HEK293 (cell line): ENCODE measurements around the gene DNAH9.

ENCODE experiments used
- CTCF ChIA-PET: fragments of 350-600 bp; formaldehyde crosslinking; extraction: SDS; loops from one replicate; lab custom pipeline; 2021; ENCODE audit warnings: antibody characterized with exemption; lab: Yijun Ruan, JAX
- POLR2A ChIA-PET: fragments of 300-600 bp; formaldehyde crosslinking; extraction: SDS; loops from one replicate; lab custom pipeline; 2020; ENCODE audit warnings: antibody characterized with exemption, inconsistent platforms; lab: Yijun Ruan, JAX
- H3K27ac ChIP-seq: fragments of 200-500 bp; sonication (Bioruptor generic); 2 replicates; pipeline ENCODE4 v1.5.1; 2014; ENCODE audit warnings: low read depth, low read length, control low read depth, inconsistent platforms; ENCODE audit errors: extremely low read depth
- H3K36me3 ChIP-seq, 2 experiments: fragments of 200-500 bp in 1 of 2; sonication (Bioruptor generic) in 1 of 2; 1 replicate in 1 of 2; 2 replicates in 1 of 2; pipeline ENCODE4 v1.5.1; 2014 to 2017; ENCODE audit warnings: inconsistent platforms in 2 of 2, low read length in 2 of 2; ENCODE audit not compliant: control insufficient read depth in 2 of 2, insufficient read depth in 1 of 2
- H3K4me1 ChIP-seq: fragments of 200-500 bp; sonication (Bioruptor generic); 2 replicates; pipeline ENCODE4 v1.5.1; 2014; ENCODE audit warnings: mild to moderate bottlenecking, low read length, inconsistent platforms; ENCODE audit not compliant: control insufficient read depth, insufficient read depth
- H3K4me3 ChIP-seq: 2 replicates; pipeline ENCODE4 v1.5.1; 2011; ENCODE audit warnings: low read depth, mild to moderate bottlenecking, control low read depth, low read length, moderate library complexity
- H3K9me3 ChIP-seq: fragments of 200-500 bp; sonication (Bioruptor generic); 2 replicates; pipeline ENCODE4 v1.5.1; 2014; ENCODE audit warnings: low read depth, low read length, inconsistent platforms; ENCODE audit not compliant: control insufficient read depth, insufficient read depth
- BCL11B ChIP-seq: fragments of 450-650 bp; formaldehyde crosslinking; IDR thresholded peaks from 2 replicates; pipeline ENCODE4 v1.5.1; 2016; ENCODE audit warnings: low read depth, missing biosample characterization, missing genetic modification characterization
- ELK4 ChIP-seq: IDR thresholded peaks from 2 replicates; pipeline ENCODE4 v1.6.1; 2011; ENCODE audit warnings: mild to moderate bottlenecking, low read depth, low read length, borderline replicate concordance
- GLI4 ChIP-seq: fragments of 450-650 bp; formaldehyde crosslinking; IDR thresholded peaks from 2 replicates; pipeline ENCODE4 v1.5.1; 2016; ENCODE audit warnings: missing biosample characterization, missing genetic modification characterization
- GLIS2 ChIP-seq: fragments of 450-650 bp; formaldehyde crosslinking; IDR thresholded peaks from 2 replicates; pipeline ENCODE4 v1.5.1; 2016; ENCODE audit warnings: missing biosample characterization, missing genetic modification characterization
- KLF1 ChIP-seq: fragments of 450-650 bp; formaldehyde crosslinking; IDR thresholded peaks from 2 replicates; pipeline ENCODE4 v1.5.1; 2016; ENCODE audit warnings: missing biosample characterization, missing genetic modification characterization
- KLF17 ChIP-seq: fragments of 450-650 bp; formaldehyde crosslinking; IDR thresholded peaks from 2 replicates; pipeline ENCODE4 v1.5.1; 2016; ENCODE audit warnings: missing biosample characterization, missing genetic modification characterization
- OVOL3 ChIP-seq: fragments of 450-650 bp; formaldehyde crosslinking; IDR thresholded peaks from 2 replicates; pipeline ENCODE4 v1.5.1; 2016; ENCODE audit warnings: missing biosample characterization, missing genetic modification characterization
- PRDM1 ChIP-seq: fragments of 450-650 bp; formaldehyde crosslinking; IDR thresholded peaks from 2 replicates; pipeline ENCODE4; 2016; ENCODE audit warnings: missing biosample characterization, missing genetic modification characterization
- SALL2 ChIP-seq: fragments of 450-650 bp; formaldehyde crosslinking; IDR thresholded peaks from 2 replicates; pipeline ENCODE4 v1.5.0; 2017; ENCODE audit warnings: missing biosample characterization, mild to moderate bottlenecking, missing genetic modification characterization, borderline replicate concordance
- ZBTB1 ChIP-seq: fragments of 450-650 bp; formaldehyde crosslinking; IDR thresholded peaks from 2 replicates; pipeline ENCODE4 v1.5.1; 2016; ENCODE audit warnings: missing biosample characterization, missing genetic modification characterization
- ZBTB21 ChIP-seq: fragments of 450-650 bp; formaldehyde crosslinking; IDR thresholded peaks from 2 replicates; pipeline ENCODE4 v1.5.1; 2017; ENCODE audit warnings: missing biosample characterization, missing genetic modification characterization
- ZNF140 ChIP-seq: fragments of 450-650 bp; formaldehyde crosslinking; IDR thresholded peaks from 2 replicates; pipeline ENCODE4 v1.5.1; 2016; ENCODE audit warnings: missing biosample characterization, missing genetic modification characterization
- ZNF16 ChIP-seq: fragments of 450-650 bp; formaldehyde crosslinking; IDR thresholded peaks from 2 replicates; pipeline ENCODE4 v1.5.1; 2016; ENCODE audit warnings: low read depth, missing biosample characterization, missing genetic modification characterization
- ZNF223 ChIP-seq: fragments of 450-650 bp; formaldehyde crosslinking; IDR thresholded peaks from 2 replicates; pipeline ENCODE4 v1.5.1; 2016; ENCODE audit warnings: missing biosample characterization, missing genetic modification characterization
- ZNF350 ChIP-seq: fragments of 450-650 bp; formaldehyde crosslinking; IDR thresholded peaks from 2 replicates; pipeline ENCODE4 v1.5.0; 2017; ENCODE audit warnings: missing biosample characterization, mild to moderate bottlenecking, missing genetic modification characterization
- ZNF423 ChIP-seq: fragments of 450-650 bp; formaldehyde crosslinking; IDR thresholded peaks from 2 replicates; pipeline ENCODE4 v1.5.1; 2016; ENCODE audit warnings: missing biosample characterization, missing genetic modification characterization
- ZNF433 ChIP-seq: fragments of 450-650 bp; formaldehyde crosslinking; IDR thresholded peaks from 2 replicates; pipeline ENCODE4 v1.5.1; 2016; ENCODE audit warnings: missing biosample characterization, missing genetic modification characterization, low read depth
- ZNF521 ChIP-seq: fragments of 450-650 bp; formaldehyde crosslinking; IDR thresholded peaks from 2 replicates; pipeline ENCODE4 v1.5.1; 2017; ENCODE audit warnings: missing biosample characterization, mild to moderate bottlenecking, missing genetic modification characterization
- ZNF629 ChIP-seq: fragments of 450-650 bp; formaldehyde crosslinking; IDR thresholded peaks from 2 replicates; pipeline ENCODE4 v1.5.1; 2017; ENCODE audit warnings: missing biosample characterization, missing genetic modification characterization
- ZNF692 ChIP-seq: fragments of 450-650 bp; formaldehyde crosslinking; IDR thresholded peaks from 2 replicates; pipeline ENCODE4 v1.5.1; 2016; ENCODE audit warnings: missing biosample characterization, missing genetic modification characterization
- ZXDB ChIP-seq: fragments of 450-650 bp; formaldehyde crosslinking; IDR thresholded peaks from 2 replicates; pipeline ENCODE4 v1.5.1; 2016; ENCODE audit warnings: missing biosample characterization, missing genetic modification characterization
- TF ChIP-seq, protein P1 (sequence below): fragments of 450-650 bp; formaldehyde crosslinking; IDR thresholded peaks from 2 replicates; pipeline ENCODE4 v1.5.1; 2016; ENCODE audit warnings: missing biosample characterization, missing genetic modification characterization
- TF ChIP-seq, protein P2 (sequence below): fragments of 450-650 bp; formaldehyde crosslinking; IDR thresholded peaks from 2 replicates; pipeline ENCODE4 v1.5.1; 2016; ENCODE audit warnings: missing biosample characterization, missing genetic modification characterization
- TF ChIP-seq, protein P3 (sequence below): fragments of 450-650 bp; formaldehyde crosslinking; IDR thresholded peaks from 2 replicates; pipeline ENCODE4 v1.5.1; 2017; ENCODE audit warnings: missing biosample characterization, missing genetic modification characterization

Gene DNAH9

GRCh38 chr17:11772031-11772430 is 173.8 kb downstream of the DNAH9 start:
- ChIA-PET CTCF (interaction anchor here (1.2 kb wide), 1 partner anchor 128 kb away, joined by 6 read pairs; no protein-coding TSS in a partner anchor), POLR2A (no interaction called here)

DNA sequence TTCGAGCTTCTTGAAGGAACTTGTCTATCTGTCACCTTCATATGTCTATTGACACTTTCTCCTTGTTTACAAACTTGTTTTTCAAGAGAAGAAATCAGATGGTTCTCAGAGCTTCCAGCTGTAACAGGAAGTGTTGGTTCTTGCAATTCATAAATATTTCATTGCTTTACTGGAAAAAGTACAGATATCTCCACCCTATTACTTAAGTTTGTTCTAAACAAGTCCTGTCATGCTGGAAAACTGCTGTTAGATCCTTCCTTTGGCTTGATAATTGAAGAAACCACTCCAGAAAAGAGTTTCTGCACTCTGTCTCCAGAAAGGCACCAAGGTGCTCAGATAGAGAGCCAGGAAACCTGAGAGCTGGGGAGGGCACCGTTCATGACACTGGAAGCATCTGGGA is 181.6 kb downstream of the DNAH9 start:
- TF ChIP-seq BCL11B, result no peak
- TF ChIP-seq, protein P1, sequence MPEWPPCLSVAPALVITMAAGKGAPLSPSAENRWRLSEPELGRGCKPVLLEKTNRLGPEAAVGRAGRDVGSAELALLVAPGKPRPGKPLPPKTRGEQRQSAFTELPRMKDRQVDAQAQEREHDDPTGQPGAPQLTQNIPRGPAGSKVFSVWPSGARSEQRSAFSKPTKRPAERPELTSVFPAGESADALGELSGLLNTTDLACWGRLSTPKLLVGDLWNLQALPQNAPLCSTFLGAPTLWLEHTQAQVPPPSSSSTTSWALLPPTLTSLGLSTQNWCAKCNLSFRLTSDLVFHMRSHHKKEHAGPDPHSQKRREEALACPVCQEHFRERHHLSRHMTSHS (tag by site-specific recombination), result no peak
- TF ChIP-seq ZNF433 (tag by site-specific recombination), result no peak
- no peak for TF ChIP-seq KLF1
- no peak overlapping the region for H3K4me3 ChIP-seq
- no peaks in the 10 kb centered on the region for H3K36me3 ChIP-seq
- ChIA-PET CTCF (interaction anchor here (0.6 to 1.9 kb wide), 2 partner anchors 23 to 156 kb away, joined by 3 to 7 read pairs; no protein-coding TSS in a partner anchor), POLR2A (no interaction called here)
- H3K27ac ChIP-seq, result no peak overlapping the region
- H3K4me1 ChIP-seq, result no peaks in the 10 kb centered on the region
- no peaks in the 10 kb centered on the region for H3K9me3 ChIP-seq

More at GRCh38 chr17:11772031-11772430, 173.8 kb downstream of the DNAH9 start:
- Histone ChIP-seq H3K36me3 (no peaks in the 10 kb centered on the region), H3K9me3 (no peaks in the 10 kb centered on the region), H3K27ac (no peak overlapping the region), H3K4me1 (no peaks in the 10 kb centered on the region), H3K4me3 (no peak overlapping the region)
- TF ChIP-seq ZNF350 (tag by site-specific recombination) (no peak), GLIS2 (tag by site-specific recombination) (no peak), GLI4 (no peak), ZNF629 (tag by site-specific recombination) (no peak), OVOL3 (tag by site-specific recombination) (no peak), ZNF692 (tag by site-specific recombination) (no peak), ELK4 (no peak)
- TF ChIP-seq, protein P2, sequence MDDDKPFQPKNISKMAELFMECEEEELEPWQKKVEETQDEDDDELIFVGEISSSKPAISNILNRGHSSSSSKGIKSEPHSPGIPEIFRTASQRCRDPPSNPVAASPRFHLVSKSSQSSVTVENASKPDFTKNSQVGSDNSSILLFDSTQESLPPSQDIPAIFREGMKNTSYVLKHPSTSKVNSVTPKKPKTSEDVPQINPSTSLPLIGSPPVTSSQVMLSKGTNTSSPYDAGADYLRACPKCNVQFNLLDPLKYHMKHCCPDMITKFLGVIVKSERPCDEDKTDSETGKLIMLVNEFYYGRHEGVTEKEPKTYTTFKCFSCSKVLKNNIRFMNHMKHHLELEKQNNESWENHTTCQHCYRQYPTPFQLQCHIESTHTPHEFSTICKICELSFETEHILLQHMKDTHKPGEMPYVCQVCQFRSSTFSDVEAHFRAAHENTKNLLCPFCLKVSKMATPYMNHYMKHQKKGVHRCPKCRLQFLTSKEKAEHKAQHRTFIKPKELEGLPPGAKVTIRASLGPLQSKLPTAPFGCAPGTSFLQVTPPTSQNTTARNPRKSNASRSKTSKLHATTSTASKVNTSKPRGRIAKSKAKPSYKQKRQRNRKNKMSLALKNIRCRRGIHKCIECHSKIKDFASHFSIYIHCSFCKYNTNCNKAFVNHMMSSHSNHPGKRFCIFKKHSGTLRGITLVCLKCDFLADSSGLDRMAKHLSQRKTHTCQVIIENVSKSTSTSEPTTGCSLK (tag by site-specific recombination), result no peak

GRCh38 chr17:11780621-11781020 is 182.4 kb downstream of the DNAH9 start:
- ChIA-PET POLR2A (no interaction called here), CTCF (interaction anchor here (1.9 kb wide), 1 partner anchor 155 kb away, joined by 7 read pairs; no protein-coding TSS in a partner anchor)
- no peaks in the 10 kb centered on the region for H3K9me3 ChIP-seq
- H3K4me3 ChIP-seq, result no peak overlapping the region
- no peak overlapping the region for H3K27ac ChIP-seq
- no peaks in the 10 kb centered on the region for H3K36me3 ChIP-seq
- no peaks in the 10 kb centered on the region for H3K4me1 ChIP-seq
- TF ChIP-seq ZNF16 (tag by site-specific recombination), result no peak
- TF ChIP-seq PRDM1, result no peak
- no peak for TF ChIP-seq ZNF140 (tag by site-specific recombination)
- TF ChIP-seq ZBTB1 (tag by site-specific recombination), result no peak
- no peak for TF ChIP-seq ZNF521 (tag by site-specific recombination)
- TF ChIP-seq SALL2, result no peak
- TF ChIP-seq ZNF423 (tag by site-specific recombination), result no peak
- TF ChIP-seq ZBTB21 (tag by site-specific recombination), result no peak
- TF ChIP-seq, protein P3, sequence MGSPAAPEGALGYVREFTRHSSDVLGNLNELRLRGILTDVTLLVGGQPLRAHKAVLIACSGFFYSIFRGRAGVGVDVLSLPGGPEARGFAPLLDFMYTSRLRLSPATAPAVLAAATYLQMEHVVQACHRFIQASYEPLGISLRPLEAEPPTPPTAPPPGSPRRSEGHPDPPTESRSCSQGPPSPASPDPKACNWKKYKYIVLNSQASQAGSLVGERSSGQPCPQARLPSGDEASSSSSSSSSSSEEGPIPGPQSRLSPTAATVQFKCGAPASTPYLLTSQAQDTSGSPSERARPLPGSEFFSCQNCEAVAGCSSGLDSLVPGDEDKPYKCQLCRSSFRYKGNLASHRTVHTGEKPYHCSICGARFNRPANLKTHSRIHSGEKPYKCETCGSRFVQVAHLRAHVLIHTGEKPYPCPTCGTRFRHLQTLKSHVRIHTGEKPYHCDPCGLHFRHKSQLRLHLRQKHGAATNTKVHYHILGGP (tag by site-specific recombination), result no peak
- TF ChIP-seq ZXDB, result no peak
- no peak for TF ChIP-seq KLF17
- no peak for TF ChIP-seq ZNF223 (tag by site-specific recombination)
- TF ChIP-seq, protein P1 (tag by site-specific recombination), result no peak
